ENCODE results near the gene KIF17. TPM values are rescaled to one million over a fixed set of nuclear protein-coding genes. Genes with fewer than 3 reads are reported as not detected.
A peak's percentile ranks its signal among the peaks of the same experiment; 100 is the strongest.

KIF17 gene
- total RNA-seq, 1 donor from 2014 or later, result 2.2 TPM

DNA sequence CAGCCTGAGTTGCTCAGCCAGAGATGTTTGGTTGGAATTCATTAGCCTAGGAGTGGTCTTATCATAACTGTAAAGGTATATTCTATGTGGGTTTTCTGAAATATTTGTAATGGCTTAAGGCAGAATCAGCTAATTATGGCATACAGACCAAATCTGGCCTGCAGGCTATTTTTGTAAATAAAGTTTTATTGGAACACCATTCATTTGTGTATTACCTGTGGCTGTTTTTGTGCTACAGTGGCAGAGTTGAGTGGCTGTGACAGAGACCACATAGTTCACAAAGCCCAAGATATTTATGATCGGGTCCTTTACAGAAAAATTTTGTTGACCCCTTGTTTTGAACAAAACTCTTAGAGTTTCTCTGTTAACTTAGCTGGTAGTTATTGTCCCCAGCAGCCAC, 49.2 kb downstream of the KIF17 start:
- H3K36me3 Mint-ChIP-seq, result no peaks in the 10 kb centered on the region
- peaks cover 8% of the 10 kb centered on the region for H3K27me3 Mint-ChIP-seq (ENCODE audit: insufficient read depth, low read depth)
- no peak overlapping the region for H2AFZ ChIP-seq (replicated peaks)

DNA sequence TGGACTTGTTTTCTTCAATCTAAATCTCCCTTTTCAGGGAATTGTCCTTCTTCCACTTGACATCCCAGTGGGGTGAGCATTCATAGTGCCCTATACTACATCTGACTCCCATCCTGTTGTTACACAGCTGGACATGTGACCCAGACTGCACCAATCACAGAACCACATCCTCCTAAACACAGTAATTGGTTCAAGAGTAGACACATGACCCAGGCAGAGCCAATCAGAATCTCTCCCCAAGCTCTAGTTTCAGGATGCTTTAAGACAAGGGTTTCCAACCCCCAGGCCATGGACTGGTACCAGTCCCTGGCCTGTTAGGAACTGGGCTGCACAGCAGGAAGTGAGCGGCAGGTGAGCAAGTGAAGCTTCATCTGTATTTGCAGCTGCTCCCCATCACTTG, 51.0 kb downstream of the KIF17 start:
- no peak overlapping the region for H3K4me3 Mint-ChIP-seq
- Histone ChIP-seq H3K4me1 (no peaks in the 10 kb centered on the region), H2AFZ (replicated peaks) (no peak overlapping the region), H3K27ac (no peak overlapping the region), H3K27me3 (no peaks in the 10 kb centered on the region), H3K4me2 (no peak overlapping the region), H3F3A (ENCODE audit: low read depth) (no peaks in the 10 kb centered on the region), H4K20me1 (ENCODE audit: low read depth) (no peaks in the 10 kb centered on the region), H3K36me3 (no peaks in the 10 kb centered on the region), H3K4me3 (no peak overlapping the region), H3K9ac (no peak overlapping the region), H3K79me2 (ENCODE audit: low read depth) (no peaks in the 10 kb centered on the region), H3K9me3 (ENCODE audit: low read depth) (no peaks in the 10 kb centered on the region)
- no peaks in the 10 kb centered on the region for H3K9me3 Mint-ChIP-seq
- TF ChIP-seq EZH2 (IDR thresholded peaks at IDR 0.05) (no peak), EZH2phosphoT487 (IDR thresholded peaks at IDR 0.05) (no peak)
- TF ChIP-seq, protein P1, sequence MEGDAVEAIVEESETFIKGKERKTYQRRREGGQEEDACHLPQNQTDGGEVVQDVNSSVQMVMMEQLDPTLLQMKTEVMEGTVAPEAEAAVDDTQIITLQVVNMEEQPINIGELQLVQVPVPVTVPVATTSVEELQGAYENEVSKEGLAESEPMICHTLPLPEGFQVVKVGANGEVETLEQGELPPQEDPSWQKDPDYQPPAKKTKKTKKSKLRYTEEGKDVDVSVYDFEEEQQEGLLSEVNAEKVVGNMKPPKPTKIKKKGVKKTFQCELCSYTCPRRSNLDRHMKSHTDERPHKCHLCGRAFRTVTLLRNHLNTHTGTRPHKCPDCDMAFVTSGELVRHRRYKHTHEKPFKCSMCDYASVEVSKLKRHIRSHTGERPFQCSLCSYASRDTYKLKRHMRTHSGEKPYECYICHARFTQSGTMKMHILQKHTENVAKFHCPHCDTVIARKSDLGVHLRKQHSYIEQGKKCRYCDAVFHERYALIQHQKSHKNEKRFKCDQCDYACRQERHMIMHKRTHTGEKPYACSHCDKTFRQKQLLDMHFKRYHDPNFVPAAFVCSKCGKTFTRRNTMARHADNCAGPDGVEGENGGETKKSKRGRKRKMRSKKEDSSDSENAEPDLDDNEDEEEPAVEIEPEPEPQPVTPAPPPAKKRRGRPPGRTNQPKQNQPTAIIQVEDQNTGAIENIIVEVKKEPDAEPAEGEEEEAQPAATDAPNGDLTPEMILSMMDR (IDR thresholded peaks at IDR 0.05), result no peak
- no peaks in the 10 kb centered on the region for H3K36me3 Mint-ChIP-seq
- peak overlapping the region; percentile 80 for H3K27ac Mint-ChIP-seq
- DNase-seq (ENCODE audit: low spot score), result no peak
- H3K4me1 Mint-ChIP-seq, result peaks cover 23% of the 10 kb centered on the region
- H3K27me3 Mint-ChIP-seq (ENCODE audit: insufficient read depth, low read depth), result peaks cover 8% of the 10 kb centered on the region

More for the DNA sequence above, 49.2 kb downstream of the KIF17 start:
- Histone ChIP-seq H3K4me2 (no peak overlapping the region), H3F3A (ENCODE audit: low read depth) (no peaks in the 10 kb centered on the region), H3K27ac (no peak overlapping the region), H3K79me2 (ENCODE audit: low read depth) (no peaks in the 10 kb centered on the region), H3K27me3 (no peaks in the 10 kb centered on the region), H3K4me3 (no peak overlapping the region), H3K36me3 (no peaks in the 10 kb centered on the region), H3K4me1 (no peaks in the 10 kb centered on the region), H3K9ac (no peak overlapping the region), H3K9me3 (ENCODE audit: low read depth) (no peaks in the 10 kb centered on the region), H4K20me1 (ENCODE audit: low read depth) (no peaks in the 10 kb centered on the region)
- H3K4me1 Mint-ChIP-seq, result peaks cover 13% of the 10 kb centered on the region
- H3K9me3 Mint-ChIP-seq, result no peaks in the 10 kb centered on the region
- H3K27ac Mint-ChIP-seq, result no peak overlapping the region
- no peak overlapping the region for H3K4me3 Mint-ChIP-seq
- DNase-seq (ENCODE audit: low spot score), result no peak
- TF ChIP-seq EZH2phosphoT487 (IDR thresholded peaks at IDR 0.05) (no peak), EZH2 (IDR thresholded peaks at IDR 0.05) (no peak)
- TF ChIP-seq, protein P1 (IDR thresholded peaks at IDR 0.05), result no peak

DNA sequence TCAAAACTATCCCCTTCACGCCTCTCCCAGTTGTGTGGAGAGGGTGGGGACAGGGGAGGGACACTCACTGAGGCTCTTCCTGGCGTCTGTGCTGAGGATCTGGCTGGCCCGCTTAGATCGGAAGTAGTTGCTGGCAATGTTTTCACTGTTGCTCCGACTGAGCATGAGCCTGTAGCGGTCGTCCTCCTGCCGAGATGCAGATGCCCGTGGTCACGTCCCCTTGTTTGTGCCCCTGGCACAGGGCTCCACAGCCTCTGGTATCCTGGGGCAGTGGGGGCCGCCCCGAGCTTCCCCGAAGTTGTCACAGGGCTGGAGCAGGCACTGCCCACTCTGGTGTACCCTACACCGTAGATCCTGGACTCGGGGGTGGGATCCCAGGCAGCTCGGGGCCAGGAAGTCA, 51.7 kb downstream of the KIF17 start:
- H3K9ac ChIP-seq, result no peak overlapping the region
- H3K9me3 Mint-ChIP-seq, result no peaks in the 10 kb centered on the region
- no peaks in the 10 kb centered on the region for H4K20me1 ChIP-seq (ENCODE audit: low read depth)
- H3K4me2 ChIP-seq, result no peak overlapping the region
- no peaks in the 10 kb centered on the region for H3K36me3 ChIP-seq
- no peaks in the 10 kb centered on the region for H3K9me3 ChIP-seq (ENCODE audit: low read depth)
- H3K27ac ChIP-seq, result no peak overlapping the region
- H3K27ac Mint-ChIP-seq, result no peak overlapping the region
- peaks cover 8% of the 10 kb centered on the region for H3K27me3 Mint-ChIP-seq (ENCODE audit: insufficient read depth, low read depth)
- TF ChIP-seq EZH2phosphoT487 (IDR thresholded peaks at IDR 0.05), result no peak
- no peak for TF ChIP-seq EZH2 (IDR thresholded peaks at IDR 0.05)
- TF ChIP-seq, protein P1 (IDR thresholded peaks at IDR 0.05), result no peak
- no peak overlapping the region for H3K4me3 ChIP-seq
- no peaks in the 10 kb centered on the region for H3K4me1 ChIP-seq
- H3F3A ChIP-seq (ENCODE audit: low read depth), result no peaks in the 10 kb centered on the region
- peaks cover under 1% of the 10 kb centered on the region for H3K79me2 ChIP-seq (ENCODE audit: low read depth)
- DNase-seq (ENCODE audit: low spot score), result no peak
- peaks cover 25% of the 10 kb centered on the region for H3K4me1 Mint-ChIP-seq
- H3K4me3 Mint-ChIP-seq, result no peak overlapping the region
- no peaks in the 10 kb centered on the region for H3K36me3 Mint-ChIP-seq
- no peaks in the 10 kb centered on the region for H3K27me3 ChIP-seq
- no peak overlapping the region for H2AFZ ChIP-seq (replicated peaks)

Measured in neural progenitor cell (in vitro differentiated cells).